Testis (tissue), 2 donors: Measurements from ENCODE around the gene PTCH1.

Experiments used
- CTCF ChIP-seq, 3 experiments: fragments of 450-650 bp in 2 of 3; fragments of 200-600 bp in 1 of 3; sonication (generic) in 1 of 3; IDR thresholded peaks; one replicate each; pipeline ENCODE4 v1.5.1; 2016 to 2019; ENCODE audit warnings: antibody characterized with exemption in 3 of 3, mild to moderate bottlenecking in 2 of 3, moderate library complexity in 1 of 3
- POLR2A ChIP-seq: fragments of 450-650 bp; IDR thresholded peaks from one replicate; pipeline ENCODE4 v1.6.1; 2017; ENCODE audit warnings: antibody characterized with exemption, mild to moderate bottlenecking, moderate library complexity

- no peak for TF ChIP-seq CTCF (IDR thresholded peaks at IDR 0.05)
- no peak for TF ChIP-seq POLR2A
Observed at GRCh38 chr9:95438561-95439357, 78.0 kb downstream of the PTCH1 start.
